Esophagus mucosa (tissue), 1 donor: ENCODE results near the gene HOXA6. TPM values are rescaled to one million over a fixed set of nuclear protein-coding genes. Genes with fewer than 3 reads are reported as not detected.

Experiments used
- ATAC-seq: fragments of 200-7000 bp; cut with Tn5 transposase; one replicate; pipeline ENCODE4 v1.9.1; 2020
- total RNA-seq: library from RNA; stranded (reverse); gene quantifications from one replicate; pipeline ENCODE4 v1.2.4, GENCODE V29; 2023
- donor health status: DM: yes; HTN: yes; CAD: no.

The HOXA6 gene
- total RNA-seq, 1 donor from 2014 or later, result 1.7 TPM

- peak; percentile 3 for ATAC-seq
Observed at GRCh38 chr7:27149842-27150567, 2.4 kb upstream of the HOXA6 start.

DNA sequence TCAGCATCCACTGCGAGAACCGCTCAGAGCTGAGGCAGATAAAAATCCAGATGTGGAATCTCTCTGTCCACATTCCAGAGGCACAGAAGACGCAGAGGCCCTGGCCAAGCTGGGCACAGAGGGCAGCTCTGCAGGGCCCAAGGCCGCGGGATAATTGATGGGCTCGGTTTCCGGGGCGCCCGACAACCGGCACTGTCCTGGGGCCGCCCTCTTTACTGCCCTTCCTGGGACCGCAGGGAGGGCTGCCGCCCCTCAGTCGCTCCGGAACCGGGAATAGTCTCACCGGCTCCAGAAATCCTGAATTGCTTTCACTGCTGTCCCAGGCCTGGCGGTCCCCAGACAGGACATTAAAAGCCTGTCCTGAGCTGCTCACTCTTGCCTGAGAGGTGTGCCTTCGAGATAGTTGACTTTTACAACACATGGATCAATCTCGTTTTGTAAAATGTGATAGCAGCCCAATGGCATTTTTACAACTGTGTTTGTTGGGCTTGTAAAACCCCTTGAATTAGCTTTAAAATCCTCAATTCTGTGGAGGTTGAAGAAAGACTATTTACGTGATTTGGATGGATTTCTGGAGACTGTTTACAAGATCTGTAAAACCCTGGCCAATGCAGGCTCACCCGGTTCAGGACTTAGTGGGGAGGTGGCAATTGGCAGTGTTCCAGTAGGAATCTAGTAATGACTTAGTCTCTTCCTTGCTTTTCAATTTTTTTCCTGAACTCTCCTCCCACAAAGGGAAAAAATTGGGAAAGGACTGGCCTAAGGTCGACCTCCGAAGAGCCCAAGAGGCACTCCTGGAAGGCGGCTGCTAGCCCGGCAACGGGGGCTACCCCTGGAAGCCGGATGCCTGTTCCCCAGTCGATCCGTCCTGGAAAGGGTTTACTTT, 1.4 kb upstream of the HOXA6 start:
- ATAC-seq, result no peak

GRCh38 chr7:27148031-27148755, 619 bp upstream of the HOXA6 start:
- peak; percentile 30 for ATAC-seq

DNA sequence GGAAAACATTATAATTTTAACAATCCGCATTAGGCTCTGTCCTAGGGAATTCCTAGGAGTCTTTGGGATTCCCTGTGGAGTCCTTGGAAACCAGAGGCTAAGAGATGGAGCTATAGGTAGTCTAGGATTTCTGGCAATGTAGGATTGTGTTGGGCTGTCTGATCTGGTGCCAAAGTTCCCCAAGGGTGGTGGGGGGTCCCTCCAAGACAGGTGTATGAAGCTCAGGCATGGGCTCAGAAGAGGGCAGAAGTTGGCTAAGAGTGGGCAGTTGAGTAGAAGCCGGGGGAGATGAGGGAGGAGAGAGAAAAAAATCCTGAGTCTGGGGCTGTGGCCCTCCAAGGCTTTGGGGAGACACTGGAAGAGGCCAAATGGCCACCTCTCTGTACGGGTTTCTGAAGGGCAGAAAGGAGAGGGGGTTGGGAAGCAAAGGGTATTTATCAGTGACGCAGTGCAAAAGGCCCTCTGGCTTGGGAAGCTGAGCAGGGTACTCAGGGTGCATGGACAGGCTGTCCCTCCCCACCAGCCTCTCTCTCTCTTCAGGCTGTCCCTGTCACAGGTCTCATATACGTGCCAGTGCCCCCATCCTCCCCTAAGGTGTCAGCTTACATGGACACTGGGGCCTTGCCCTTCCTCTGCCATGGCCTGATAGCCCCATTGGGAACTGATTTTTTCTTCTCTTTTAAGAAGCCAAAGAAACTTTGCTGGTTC, 929 bp downstream of the HOXA6 start:
- no peak for ATAC-seq

DNA sequence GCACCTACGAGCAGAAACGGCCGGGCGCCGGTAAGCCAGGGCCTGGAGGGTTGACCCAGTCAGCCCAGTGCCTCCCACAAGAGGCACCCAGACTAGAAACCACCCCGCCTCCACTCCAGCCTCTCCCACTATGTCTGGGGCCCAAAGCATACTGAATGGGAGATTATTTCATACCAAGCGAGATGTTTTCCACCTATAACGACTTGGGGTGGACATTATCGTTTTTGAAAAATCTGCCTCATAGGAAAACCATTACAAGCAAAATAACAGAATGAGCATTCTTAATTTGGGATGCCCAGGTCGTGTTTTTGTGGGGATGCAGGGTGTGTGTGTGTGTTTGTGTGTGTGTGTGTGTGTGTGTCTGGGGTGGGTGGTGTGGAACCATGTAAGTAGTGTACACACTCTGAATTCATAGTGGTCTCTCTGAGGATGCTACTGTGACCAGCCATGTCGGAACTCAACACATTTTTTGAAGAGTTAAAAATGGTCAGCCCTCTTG, 1.6 kb downstream of the HOXA6 start:
- ATAC-seq, result no peak

DNA sequence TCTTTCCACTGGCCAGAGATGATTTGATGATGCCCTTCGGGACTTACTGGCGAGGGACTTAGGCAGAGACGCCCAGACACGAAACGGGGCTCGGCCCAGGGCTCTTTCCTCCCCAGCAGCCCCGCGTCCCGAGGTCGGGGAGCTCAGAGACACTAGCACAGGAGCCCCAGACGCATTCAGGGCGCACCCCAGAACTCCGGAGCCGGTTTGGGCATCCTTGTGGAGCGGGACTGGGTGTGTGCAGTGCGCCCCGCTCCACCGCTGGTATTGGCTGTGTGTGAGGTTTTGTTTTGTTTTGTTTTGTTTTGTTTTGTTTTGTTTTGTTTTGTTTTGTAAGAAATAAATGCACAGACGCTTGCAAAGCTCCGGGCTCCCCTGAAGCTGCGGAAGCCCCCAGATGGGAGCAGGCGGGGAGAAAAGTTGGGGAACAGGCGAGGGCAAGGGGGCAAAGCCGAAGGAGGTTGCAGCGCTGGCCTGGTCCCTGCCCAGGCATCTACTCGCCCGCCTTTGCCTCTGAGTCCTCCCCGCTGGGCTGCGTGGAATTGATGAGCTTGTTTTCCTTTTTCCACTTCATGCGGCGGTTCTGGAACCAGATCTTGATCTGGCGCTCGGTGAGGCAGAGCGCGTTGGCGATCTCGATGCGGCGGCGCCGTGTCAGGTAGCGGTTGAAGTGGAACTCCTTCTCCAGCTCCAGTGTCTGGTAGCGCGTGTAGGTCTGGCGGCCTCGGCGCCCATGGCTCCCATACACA, 2.2 kb downstream of the HOXA6 start:
- no peak for ATAC-seq

DNA sequence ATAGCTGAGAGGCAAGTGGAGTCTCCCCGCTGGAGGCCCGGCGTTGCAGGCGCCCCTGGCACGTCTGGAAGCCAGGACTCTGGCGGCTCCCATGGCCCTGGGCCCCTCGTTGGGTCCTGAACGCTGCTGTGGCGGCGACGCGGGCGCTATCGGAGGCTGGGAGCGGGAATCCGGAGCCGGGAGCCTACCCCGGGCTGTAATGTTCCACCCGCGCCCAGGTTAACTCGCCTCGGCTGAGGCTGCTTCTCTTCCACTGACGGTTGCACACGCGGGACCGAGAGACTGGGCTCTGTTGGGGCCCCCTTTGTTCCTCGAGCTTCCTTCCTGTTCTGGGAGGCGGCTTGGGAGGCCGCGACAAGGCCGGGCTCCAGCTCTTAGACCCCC, 2.8 kb downstream of the HOXA6 start:
- no peak for ATAC-seq

GRCh38 chr7:27143950-27144780, 3.4 kb downstream of the HOXA6 start:
- no peak for ATAC-seq

DNA sequence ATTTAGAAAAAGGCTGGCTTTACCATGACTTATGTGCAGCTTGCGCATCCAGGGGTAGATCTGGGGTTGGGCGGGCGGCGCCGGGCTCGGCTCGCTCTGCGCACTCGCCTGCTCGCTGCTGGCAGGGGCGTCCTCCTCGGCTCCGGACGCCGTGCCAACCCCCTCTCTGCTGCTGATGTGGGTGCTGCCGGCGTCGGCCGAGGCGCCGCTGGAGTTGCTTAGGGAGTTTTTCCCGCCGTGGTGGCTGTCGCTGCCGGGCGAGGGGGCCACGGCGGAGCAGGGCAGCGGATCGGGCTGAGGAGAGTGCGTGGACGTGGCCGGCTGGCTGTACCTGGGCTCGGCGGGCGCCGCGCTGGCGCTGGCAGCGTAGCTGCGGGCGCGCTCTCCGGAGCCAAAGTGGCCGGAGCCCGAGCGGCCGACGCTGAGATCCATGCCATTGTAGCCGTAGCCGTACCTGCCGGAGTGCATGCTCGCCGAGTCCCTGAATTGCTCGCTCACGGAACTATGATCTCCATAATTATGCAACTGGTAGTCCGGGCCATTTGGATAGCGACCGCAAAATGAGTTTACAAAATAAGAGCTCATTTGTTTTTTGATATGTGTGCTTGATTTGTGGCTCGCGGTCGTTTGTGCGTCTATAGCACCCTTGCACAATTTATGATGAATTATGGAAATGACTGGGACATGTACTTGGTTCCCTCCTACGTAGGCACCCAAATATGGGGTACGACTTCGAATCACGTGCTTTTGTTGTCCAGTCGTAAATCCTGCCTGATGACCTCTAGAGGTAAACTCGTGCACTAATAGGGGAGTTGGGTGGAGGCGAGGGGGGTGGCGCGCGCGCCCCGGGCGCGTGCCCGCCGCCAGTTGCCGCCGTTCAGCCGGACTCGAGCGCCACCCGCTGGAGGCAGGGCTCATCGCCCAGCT, 4.3 kb downstream of the HOXA6 start, which contains the start of gene HOXA5:
Gene HOXA5 (minus strand): TSS at position 659 of the 927 bp plus-strand sequence. CDS start 74 bp downstream, at position 585.
- peak; percentile 93 for ATAC-seq

GRCh38 chr7:27142580-27143022, 5.0 kb downstream of the HOXA6 start:
- ATAC-seq, result peak; percentile 4

GRCh38 chr7:27141923-27142579, 5.5 kb downstream of the HOXA6 start:
- no peak for ATAC-seq

- no peak for ATAC-seq
Observed at GRCh38 chr7:27141137-27141922, 6.2 kb downstream of the HOXA6 start.

DNA sequence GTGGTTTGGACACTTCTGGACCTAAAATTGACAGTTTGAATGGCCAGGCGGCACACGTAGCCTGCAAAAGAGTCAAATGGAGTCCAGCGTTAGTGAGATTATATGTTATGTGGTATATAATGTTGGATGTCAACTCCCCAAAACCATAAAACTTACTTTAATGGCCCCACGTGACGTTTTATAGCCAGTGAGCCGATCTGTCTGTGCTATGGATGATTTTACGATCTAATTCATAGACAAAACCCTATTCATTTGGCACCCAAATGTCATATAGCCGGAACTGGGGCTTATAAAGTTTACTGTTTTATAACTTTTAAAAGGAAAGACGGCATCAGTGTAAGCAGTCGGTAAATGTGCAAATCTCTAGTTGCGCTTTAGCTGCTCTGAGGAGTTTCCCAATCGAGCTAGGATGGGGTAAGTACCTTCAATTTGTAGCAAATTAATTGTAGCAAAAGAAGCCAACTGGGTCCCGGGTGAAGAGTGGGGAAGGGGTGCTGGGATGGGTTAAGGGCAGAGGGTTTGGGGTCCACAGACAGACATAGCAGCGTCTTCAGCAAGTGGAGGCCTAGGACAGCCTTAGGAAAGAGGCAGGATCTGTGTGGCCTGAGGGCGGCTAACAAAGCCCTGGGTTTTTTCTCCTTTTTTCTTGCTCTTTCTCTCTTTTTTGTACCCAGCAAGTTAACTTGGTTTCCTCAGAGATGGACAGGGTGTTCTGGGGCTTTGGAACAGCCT, 7.3 kb downstream of the HOXA6 start:
- ATAC-seq, result no peak

DNA sequence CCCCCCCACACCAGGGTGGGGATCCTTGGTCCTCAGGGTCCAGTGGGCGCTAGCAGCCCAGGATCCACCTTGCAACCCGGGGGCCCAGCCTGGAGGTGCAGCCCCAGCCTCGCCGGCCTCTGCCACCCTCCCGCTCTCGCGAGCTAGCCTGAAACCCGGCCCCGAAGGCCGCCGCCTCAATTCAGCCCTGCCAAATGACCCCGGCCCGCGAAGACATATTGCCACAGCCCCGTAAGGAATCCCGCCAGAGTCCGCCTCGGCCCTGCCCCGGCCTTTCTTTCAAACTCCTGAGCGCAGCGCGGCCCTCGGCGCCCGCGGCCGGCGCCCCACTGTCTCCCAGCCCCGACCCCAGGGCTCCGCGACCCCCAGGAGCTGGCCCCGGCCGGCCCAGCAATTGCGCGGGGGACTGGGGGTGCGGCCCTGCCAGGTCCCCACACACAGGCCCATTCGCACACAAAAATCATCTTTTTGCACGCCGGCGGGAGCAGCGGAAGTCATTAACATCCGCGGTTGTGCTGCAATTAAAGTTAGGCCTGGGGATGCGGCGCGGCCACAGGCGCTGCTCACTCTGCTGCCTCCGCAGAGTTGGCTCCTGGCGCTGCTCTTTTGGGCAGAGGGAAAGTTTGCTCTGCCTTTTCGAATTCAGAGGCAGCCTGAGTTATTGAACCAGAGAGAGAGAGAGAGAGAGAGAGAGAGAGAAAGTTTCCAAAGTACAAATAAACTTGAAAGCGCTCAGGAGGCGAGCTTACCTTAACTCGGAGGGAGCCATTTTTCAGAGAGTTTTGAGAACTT, 8.0 kb downstream of the HOXA6 start:
- no peak for ATAC-seq

- no peak for ATAC-seq
Observed at GRCh38 chr7:27138985-27139333, 8.6 kb downstream of the HOXA6 start.

DNA sequence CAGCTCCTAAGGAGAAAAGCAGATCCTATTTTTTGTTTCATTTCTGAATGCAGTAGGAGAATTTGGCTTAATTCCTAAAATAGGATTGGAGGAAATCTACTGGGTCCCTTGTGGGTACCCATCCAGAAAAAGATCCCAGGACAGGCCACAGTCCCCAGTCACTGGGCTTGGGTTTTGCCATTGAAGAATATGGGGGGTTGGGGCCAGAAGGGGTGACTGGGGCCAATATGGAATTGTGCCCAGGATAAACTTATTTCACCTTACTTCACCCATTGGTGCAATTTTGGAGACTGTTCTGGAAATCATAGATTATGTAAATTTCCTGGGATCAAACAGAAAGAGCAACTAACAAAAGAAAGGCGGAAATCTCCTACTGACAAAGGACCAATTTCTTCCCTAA, 9.1 kb downstream of the HOXA6 start:
- no peak for ATAC-seq
